Mucosa of stomach (tissue), 1 donor: ENCODE data around the gene CCL4L2.
"Not testable (repeated sequence)": the region's sequence is repeated elsewhere in the genome, so short reads cannot be mapped to it uniquely, and the experiment has no call there.

Experiments used
- H3K27me3 ChIP-seq: one replicate; pipeline ENCODE4 v1.7.0; 2013; ENCODE audit warnings: mild to moderate bottlenecking, low read length; ENCODE audit not compliant: control insufficient read depth, insufficient read depth
- H3K36me3 ChIP-seq: one replicate; pipeline ENCODE4 v1.7.0; 2013; ENCODE audit warnings: low read length; ENCODE audit not compliant: control insufficient read depth, insufficient read depth
- H3K4me1 ChIP-seq: one replicate; pipeline ENCODE4 v1.7.0; 2013; ENCODE audit warnings: mild to moderate bottlenecking, low read length; ENCODE audit not compliant: control insufficient read depth, insufficient read depth
- H3K4me3 ChIP-seq: one replicate; pipeline ENCODE4 v1.7.0; 2013; ENCODE audit warnings: low read length
- H3K9ac ChIP-seq: one replicate; pipeline ENCODE4 v1.7.0; 2013; ENCODE audit warnings: mild to moderate bottlenecking, low read length, moderate library complexity
- H3K9me3 ChIP-seq: one replicate; pipeline ENCODE4 v1.7.0; 2013; ENCODE audit warnings: mild to moderate bottlenecking, low read length, moderate library complexity; ENCODE audit not compliant: control insufficient read depth
- donor health status: Pancreatic carcinoma.

The CCL4L2 gene

GRCh38 chr17:36187943-36188665 is 22.8 kb upstream of the CCL4L2 start:
- not testable (repeated sequence) for H3K9ac ChIP-seq, H3K4me1 ChIP-seq, H3K27me3 ChIP-seq, H3K9me3 ChIP-seq, H3K36me3 ChIP-seq, H3K4me3 ChIP-seq

- no peak overlapping the region for H3K9ac ChIP-seq
- H3K9me3 ChIP-seq, result no peaks in the 10 kb centered on the region
- peaks cover under 1% of the 10 kb centered on the region for H3K27me3 ChIP-seq
- no peak overlapping the region for H3K4me3 ChIP-seq
- no peaks in the 10 kb centered on the region for H3K4me1 ChIP-seq
- H3K36me3 ChIP-seq, result no peaks in the 10 kb centered on the region
These were observed 22.0 kb upstream of the CCL4L2 start for GRCh38 chr17:36188891-36189306.

- H3K4me3 ChIP-seq, H3K9ac ChIP-seq, H3K4me1 ChIP-seq, H3K36me3 ChIP-seq, H3K27me3 ChIP-seq, H3K9me3 ChIP-seq: not testable (repeated sequence)
These were observed 20.9 kb upstream of the CCL4L2 start for GRCh38 chr17:36189993-36190392.

GRCh38 chr17:36190549-36191330 is 20.1 kb upstream of the CCL4L2 start:
- not testable (repeated sequence) for H3K27me3 ChIP-seq, H3K4me3 ChIP-seq, H3K4me1 ChIP-seq, H3K9ac ChIP-seq, H3K9me3 ChIP-seq, H3K36me3 ChIP-seq

- Histone ChIP-seq H3K9ac (no peak overlapping the region), H3K27me3 (peaks cover 4% of the 10 kb centered on the region), H3K36me3 (no peaks in the 10 kb centered on the region), H3K4me3 (no peak overlapping the region), H3K4me1 (no peaks in the 10 kb centered on the region), H3K9me3 (no peaks in the 10 kb centered on the region)
These were observed 17.6 kb upstream of the CCL4L2 start for GRCh38 chr17:36193216-36193775.

- H3K9me3 ChIP-seq, H3K27me3 ChIP-seq, H3K36me3 ChIP-seq, H3K4me1 ChIP-seq, H3K4me3 ChIP-seq, H3K9ac ChIP-seq: not testable (repeated sequence)
These were observed 16.6 kb upstream of the CCL4L2 start for GRCh38 chr17:36194147-36194831.

- not testable (repeated sequence) for H3K36me3 ChIP-seq, H3K9ac ChIP-seq, H3K27me3 ChIP-seq, H3K9me3 ChIP-seq, H3K4me1 ChIP-seq, H3K4me3 ChIP-seq
These were observed 15.9 kb upstream of the CCL4L2 start for GRCh38 chr17:36194832-36195433.

GRCh38 chr17:36195434-36196130 is 15.3 kb upstream of the CCL4L2 start:
- H3K36me3 ChIP-seq, result no peaks in the 10 kb centered on the region
- no peaks in the 10 kb centered on the region for H3K9me3 ChIP-seq
- no peaks in the 10 kb centered on the region for H3K4me1 ChIP-seq
- H3K27me3 ChIP-seq, result peaks cover 4% of the 10 kb centered on the region
- no peak overlapping the region for H3K9ac ChIP-seq
- H3K4me3 ChIP-seq, result no peak overlapping the region

GRCh38 chr17:36196131-36196486 is 14.8 kb upstream of the CCL4L2 start:
- no peak overlapping the region for H3K4me3 ChIP-seq
- no peaks in the 10 kb centered on the region for H3K36me3 ChIP-seq
- no peaks in the 10 kb centered on the region for H3K4me1 ChIP-seq
- peaks cover 4% of the 10 kb centered on the region for H3K27me3 ChIP-seq
- no peak overlapping the region for H3K9ac ChIP-seq
- H3K9me3 ChIP-seq, result no peaks in the 10 kb centered on the region

- Histone ChIP-seq H3K4me3 (no peak overlapping the region), H3K9me3 (no peaks in the 10 kb centered on the region), H3K9ac (no peak overlapping the region), H3K36me3 (no peaks in the 10 kb centered on the region), H3K27me3 (peaks cover 4% of the 10 kb centered on the region), H3K4me1 (no peaks in the 10 kb centered on the region)
These were observed 13.5 kb upstream of the CCL4L2 start for GRCh38 chr17:36197387-36197703.

GRCh38 chr17:36198831-36199465 is 11.9 kb upstream of the CCL4L2 start:
- Histone ChIP-seq H3K27me3 (peaks cover 4% of the 10 kb centered on the region), H3K36me3 (no peaks in the 10 kb centered on the region), H3K9ac (no peak overlapping the region), H3K4me1 (no peaks in the 10 kb centered on the region), H3K4me3 (no peak overlapping the region), H3K9me3 (no peaks in the 10 kb centered on the region)
